Ascending aorta (tissue), 2 donors: ENCODE results near the gene CAPZA1. TPM values are rescaled to one million over a fixed set of nuclear protein-coding genes. Genes with fewer than 3 reads are reported as not detected.

Experiments used
- DNase-seq, 2 donors: peaks; one replicate each; pipeline ENCODE4 v3.0.0-alpha.2; 2019; ENCODE audit warnings: low spot score in 2 of 2
- H3K27ac ChIP-seq, 2 donors: fragments of 200-600 bp; sonication (generic); one replicate each; pipeline ENCODE4 v1.5.1; 2016 to 2017; ENCODE audit warnings: mild to moderate bottlenecking in 1 of 2
- H3K27me3 ChIP-seq: fragments of 200-600 bp; sonication (generic); one replicate; pipeline ENCODE4 v1.5.1; 2017
- H3K36me3 ChIP-seq, 2 donors: fragments of 200-600 bp; sonication (generic); one replicate each; pipeline ENCODE4 v1.5.1; 2016
- H3K4me1 ChIP-seq, 2 donors: fragments of 200-600 bp; sonication (generic); one replicate each; pipeline ENCODE4 v1.5.1; 2016 to 2017; ENCODE audit warnings: mild to moderate bottlenecking in 1 of 2
- H3K4me3 ChIP-seq, 2 donors: fragments of 200-600 bp; sonication (generic); one replicate each; pipeline ENCODE4 v1.5.1; 2016 to 2017; ENCODE audit warnings: mild to moderate bottlenecking in 1 of 2
- H3K9me3 ChIP-seq, 2 donors: fragments of 200-600 bp; sonication (generic); one replicate each; pipeline ENCODE4 v1.5.1; 2016
- CTCF ChIP-seq, 3 experiments: fragments of 200-600 bp in 2 of 3; fragments of 450-650 bp in 1 of 3; sonication (generic) in 2 of 3; IDR thresholded peaks; one replicate each; pipeline ENCODE4 v1.5.1; 2016 to 2019; ENCODE audit warnings: antibody characterized with exemption in 3 of 3, mild to moderate bottlenecking in 1 of 3, moderate library complexity in 1 of 3
- intact Hi-C: fragments of 100-400 bp; cut with DNase I; formaldehyde crosslinking; loops from one replicate; pipeline ENCODE4 v1.15.1; 2023
- total RNA-seq: library from RNA; depleted of rRNA; stranded (reverse); fragments of >200 nt; gene quantifications from one replicate; pipeline ENCODE4 v1.1.0, GENCODE V29; 2016

CAPZA1 gene
- total RNA-seq, 1 donor from 2014 or later, result 53.5 TPM

- Histone ChIP-seq H3K36me3 (peaks cover 6 to 27% of the 10 kb centered on the region in 2 donors), H3K27me3 (no peaks in the 10 kb centered on the region), H3K4me3 (no peak overlapping the region), H3K27ac (peak overlapping the region; percentile 85 to 89), H3K4me1 (peaks cover 0 to 17% of the 10 kb centered on the region in 2 donors), H3K9me3 (no peaks in the 10 kb centered on the region)
- no peak for DNase-seq
- TF ChIP-seq CTCF (IDR thresholded peaks at IDR 0.05), result no peak
- intact Hi-C loops, result loop anchor here (10.0 kb wide), 1 partner anchor 168 kb away; the partner anchor contains the start of gene WNT2B
Measured at GRCh38 chr1:112672842-112673241, 53.2 kb downstream of the CAPZA1 start.

GRCh38 chr1:112673592-112674439, 54.2 kb downstream of the CAPZA1 start:
- Histone ChIP-seq H3K27me3 (no peaks in the 10 kb centered on the region), H3K9me3 (no peaks in the 10 kb centered on the region), H3K4me3 (peak overlapping the region; percentile 90 to 99), H3K36me3 (peaks cover 5 to 17% of the 10 kb centered on the region in 2 donors), H3K4me1 (peaks cover 0 to 17% of the 10 kb centered on the region in 2 donors), H3K27ac (peak overlapping the region; percentile 85 to 89)
- no peak for DNase-seq
- intact Hi-C loops, result loop anchor here (1.0 to 10.0 kb wide), 4 partner anchors 26 to 169 kb away; partner anchors contain the start of genes CAPZA1, RHOC, ST7L and WNT2B
- peak; percentile 25 to 51 (median 41) for TF ChIP-seq CTCF (IDR thresholded peaks at IDR 0.05)

- H3K27ac ChIP-seq, result peak within 1 kb of the TSS; percentile 85 to 89
- H3K4me1 ChIP-seq, result peaks cover 0 to 17% of the 10 kb centered on the region in 2 donors
- no peaks in the 10 kb centered on the region for H3K27me3 ChIP-seq
- peak in 1 of 2 donors; percentile 84 for DNase-seq
- peak within 1 kb of the TSS; percentile 90 to 99 for H3K4me3 ChIP-seq
- no peaks in the 10 kb centered on the region for H3K9me3 ChIP-seq
- intact Hi-C loops, result loop anchor here (1.0 to 10.0 kb wide), 4 partner anchors 26 to 170 kb away; partner anchors contain the start of genes CAPZA1, RHOC, ST7L and WNT2B
- no peak for TF ChIP-seq CTCF (IDR thresholded peaks at IDR 0.05)
- peaks cover 3 to 13% of the 10 kb centered on the region in 2 donors for H3K36me3 ChIP-seq
Measured at GRCh38 chr1:112674440-112674985, 54.9 kb downstream of the CAPZA1 start, which contains the start of gene MOV10. Gene MOV10, plus strand, starts transcription at chr1:112674659. Its CDS starts 254 bp downstream, at chr1:112674913.

DNA sequence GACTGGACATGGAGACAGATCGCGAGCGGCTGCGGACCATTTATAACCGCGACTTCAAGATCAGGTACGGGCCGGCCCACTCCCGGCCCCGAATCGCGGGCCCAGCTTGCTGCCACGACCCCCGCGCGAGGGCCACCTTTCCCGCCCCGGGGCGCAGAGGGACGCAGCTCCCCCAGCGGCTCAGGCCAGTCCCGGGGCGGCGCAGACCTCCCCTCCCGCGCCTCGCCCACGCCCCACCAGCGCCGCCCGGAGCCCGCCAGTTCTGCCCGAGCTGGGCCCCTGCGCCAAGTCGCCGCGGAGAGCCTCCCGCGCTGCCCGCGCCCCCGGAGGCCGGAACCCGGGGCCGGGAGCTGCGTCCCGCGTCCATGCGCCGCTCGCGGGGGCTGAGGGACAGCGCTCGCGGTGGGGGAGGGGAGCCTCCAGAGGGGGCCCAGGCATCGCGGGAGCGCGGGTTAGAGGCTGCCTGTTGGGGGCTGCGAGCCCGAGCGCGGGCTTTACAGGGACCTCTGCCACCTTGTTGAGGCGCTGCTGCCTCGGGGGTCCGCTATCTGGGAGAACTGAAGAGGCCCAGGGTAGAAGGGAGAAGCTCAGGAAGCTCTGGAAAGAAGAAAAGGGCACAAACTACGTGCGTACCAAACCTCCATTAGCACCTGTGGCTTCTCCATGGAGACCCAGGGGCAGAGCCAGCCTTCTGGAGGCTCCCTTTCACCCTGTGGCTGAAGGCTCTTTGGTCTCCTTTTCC, 55.5 kb downstream of the CAPZA1 start:
- H3K4me3 ChIP-seq, result peak overlapping the region; percentile 90 to 99
- TF ChIP-seq CTCF (IDR thresholded peaks at IDR 0.05), result no peak
- peaks cover 0 to 17% of the 10 kb centered on the region in 2 donors for H3K4me1 ChIP-seq
- peak overlapping the region; percentile 85 to 89 for H3K27ac ChIP-seq
- peak in 1 of 2 donors; percentile 70 for DNase-seq
- H3K27me3 ChIP-seq, result no peaks in the 10 kb centered on the region
- intact Hi-C loops, result loop anchor here (1.0 to 10.0 kb wide), 5 partner anchors 25 to 170 kb away; partner anchors contain the start of genes CAPZA1, RHOC, ST7L and WNT2B
- H3K36me3 ChIP-seq, result peaks cover 0 to 6% of the 10 kb centered on the region in 2 donors
- no peaks in the 10 kb centered on the region for H3K9me3 ChIP-seq
